ENCODE measurements around the gene PUS10. TPM values are rescaled to one million over a fixed set of nuclear protein-coding genes. Genes with fewer than 3 reads are reported as not detected.
"Not testable (repeated sequence)": the region's sequence is repeated elsewhere in the genome, so short reads cannot be mapped to it uniquely, and the experiment has no call there.

PUS10 gene
- total and polyA plus RNA-seq, 3 donors from 2014 or later = 7.3 to 10.7 (median 10.0) TPM

- WGBS, 2 donors = 53 to 58% methylated on average over 2 of the region's 2 CpGs
- H3K27me3 ChIP-seq = no peaks in the 10 kb centered on the region
- no peaks in the 10 kb centered on the region for H3K4me1 ChIP-seq
- no peak overlapping the region for H3K27ac ChIP-seq
- no peaks in the 10 kb centered on the region for H3K9me3 ChIP-seq
- H3K4me3 ChIP-seq = no peak overlapping the region
- intact Hi-C loops (cut with DNase I; ENCODE audit: low total_unique reads) = no loop called here
- TF ChIP-seq CTCF (IDR thresholded peaks at IDR 0.05) = no peak
- no peak for TF ChIP-seq POLR2A (IDR thresholded peaks at IDR 0.05)
- no peaks in the 10 kb centered on the region for H3K36me3 ChIP-seq (ENCODE audit: low read depth, missing control alignments)
- no peak for DNase-seq
Measured at GRCh38 chr2:61055557-61055956, 37.5 kb upstream of the PUS10 start.

- DNase-seq = no peak
- WGBS, 2 donors = 57% methylated on average over 4 of the region's 4 CpGs
- Histone ChIP-seq H3K4me3 (no peak overlapping the region), H3K4me1 (peaks cover 5% of the 10 kb centered on the region), H3K36me3 (ENCODE audit: low read depth, missing control alignments) (peaks cover 3% of the 10 kb centered on the region), H3K9me3 (no peaks in the 10 kb centered on the region), H3K27me3 (no peaks in the 10 kb centered on the region), H3K27ac (no peak overlapping the region)
- TF ChIP-seq CTCF (IDR thresholded peaks at IDR 0.05) (no peak), POLR2A (IDR thresholded peaks at IDR 0.05) (no peak)
- intact Hi-C loops (cut with DNase I; ENCODE audit: low total_unique reads) = no loop called here
Measured at GRCh38 chr2:61045999-61046398, 27.9 kb upstream of the PUS10 start.

GRCh38 chr2:61045226-61045625, 27.2 kb upstream of the PUS10 start:
- DNase-seq = no peak
- Histone ChIP-seq H3K4me3 (no peak overlapping the region), H3K27ac (no peak overlapping the region), H3K36me3 (ENCODE audit: low read depth, missing control alignments) (peaks cover 3% of the 10 kb centered on the region), H3K9me3 (no peaks in the 10 kb centered on the region), H3K4me1 (peaks cover 5% of the 10 kb centered on the region), H3K27me3 (no peaks in the 10 kb centered on the region)
- TF ChIP-seq CTCF (IDR thresholded peaks at IDR 0.05) = no peak
- no peak for TF ChIP-seq POLR2A (IDR thresholded peaks at IDR 0.05)
- WGBS, 2 donors = 73 to 75% methylated on average over 2 of the region's 2 CpGs
- intact Hi-C loops (cut with DNase I; ENCODE audit: low total_unique reads) = no loop called here

- DNase-seq = peak; percentile 25
- no peaks in the 10 kb centered on the region for H3K27me3 ChIP-seq
- H3K9me3 ChIP-seq = no peaks in the 10 kb centered on the region
- no peak for TF ChIP-seq CTCF (IDR thresholded peaks at IDR 0.05)
- TF ChIP-seq POLR2A (IDR thresholded peaks at IDR 0.05) = no peak
- peaks cover 5% of the 10 kb centered on the region for H3K4me1 ChIP-seq
- no peak overlapping the region for H3K27ac ChIP-seq
- no peak overlapping the region for H3K4me3 ChIP-seq
- H3K36me3 ChIP-seq (ENCODE audit: low read depth, missing control alignments) = peaks cover 3% of the 10 kb centered on the region
- WGBS, 2 donors = 72 to 76% methylated on average over 4 of the region's 4 CpGs
- intact Hi-C loops (cut with DNase I; ENCODE audit: low total_unique reads) = no loop called here
Measured at GRCh38 chr2:61044636-61045035, 26.6 kb upstream of the PUS10 start.

- no peak overlapping the region for H3K4me3 ChIP-seq
- no peak for TF ChIP-seq POLR2A (IDR thresholded peaks at IDR 0.05)
- no peak for TF ChIP-seq CTCF (IDR thresholded peaks at IDR 0.05)
- H3K27me3 ChIP-seq = no peaks in the 10 kb centered on the region
- H3K36me3 ChIP-seq (ENCODE audit: low read depth, missing control alignments) = peaks cover 3% of the 10 kb centered on the region
- peaks cover 5% of the 10 kb centered on the region for H3K4me1 ChIP-seq
- intact Hi-C loops (cut with DNase I; ENCODE audit: low total_unique reads) = no loop called here
- WGBS, 2 donors = 84 to 94% methylated on average over 3 of the region's 3 CpGs
- H3K27ac ChIP-seq = no peak overlapping the region
- no peak for DNase-seq
- H3K9me3 ChIP-seq = no peaks in the 10 kb centered on the region
Measured at GRCh38 chr2:61042807-61043206, 24.8 kb upstream of the PUS10 start.

- 93 to 96% methylated on average over 2 of the region's 2 CpGs for WGBS, 2 donors
- H3K36me3 ChIP-seq (ENCODE audit: low read depth, missing control alignments); H3K27ac ChIP-seq; H3K9me3 ChIP-seq; H3K27me3 ChIP-seq; H3K4me3 ChIP-seq; H3K4me1 ChIP-seq; intact Hi-C loops (cut with DNase I; ENCODE audit: low total_unique reads); DNase-seq: not testable (repeated sequence)
Measured at GRCh38 chr2:61036643-61037042, 18.6 kb upstream of the PUS10 start.

- H3K27ac ChIP-seq; DNase-seq; H3K36me3 ChIP-seq (ENCODE audit: low read depth, missing control alignments); intact Hi-C loops (cut with DNase I; ENCODE audit: low total_unique reads); H3K4me1 ChIP-seq; H3K9me3 ChIP-seq; H3K4me3 ChIP-seq; H3K27me3 ChIP-seq: not testable (repeated sequence)
- 94 to 95% methylated on average over 7 to 9 of the region's 9 CpGs for WGBS, 2 donors
Measured at GRCh38 chr2:61034592-61034991, 16.5 kb upstream of the PUS10 start.

Data from testis (tissue), 3 donors.